NCI-H2227 (cell line): ENCODE data around the gene MAML3.

Experiments
- DNase-seq: peaks from one replicate; lab custom pipeline; 2025; ENCODE audit not compliant: unreplicated experiment; lab: John Stamatoyannopoulos, UW

MAML3 gene

GRCh38 chr4:140153718-140154571 is at the start of gene MAML3:
MAML3 (minus strand) TSS chr4:140154184; CDS start chr4:140153327, 857 bp downstream.
- DNase-seq: peak; percentile 93

- DNase-seq: no peak
These were observed 45.0 kb upstream of the MAML3 start for GRCh38 chr4:140198942-140199341.

- no peak for DNase-seq
These were observed 41.8 kb upstream of the MAML3 start for GRCh38 chr4:140195806-140196205.

- DNase-seq: no peak
These were observed 35.8 kb upstream of the MAML3 start for GRCh38 chr4:140189805-140190204.

GRCh38 chr4:140188975-140189374 is 35.0 kb upstream of the MAML3 start:
- DNase-seq: no peak

GRCh38 chr4:140187316-140187695 is 33.3 kb upstream of the MAML3 start:
- DNase-seq: no peak

- no peak for DNase-seq
These were observed 32.8 kb upstream of the MAML3 start for GRCh38 chr4:140186651-140187315.

- peak; percentile 17 for DNase-seq
These were observed 32.1 kb upstream of the MAML3 start for GRCh38 chr4:140186082-140186438.

GRCh38 chr4:140185412-140186081 is 31.6 kb upstream of the MAML3 start:
- peak; percentile 41 for DNase-seq

GRCh38 chr4:140183270-140183669 is 29.3 kb upstream of the MAML3 start:
- DNase-seq: no peak

GRCh38 chr4:140180577-140180976 is 26.6 kb upstream of the MAML3 start:
- DNase-seq: no peak

- no peak for DNase-seq
These were observed 22.8 kb upstream of the MAML3 start for GRCh38 chr4:140176735-140177134.

GRCh38 chr4:140174543-140174942 is 20.6 kb upstream of the MAML3 start:
- no peak for DNase-seq

- DNase-seq: no peak
These were observed 19.0 kb upstream of the MAML3 start for GRCh38 chr4:140172960-140173359.

GRCh38 chr4:140170299-140170698 is 16.3 kb upstream of the MAML3 start:
- DNase-seq: no peak

GRCh38 chr4:140168936-140169335 is 15.0 kb upstream of the MAML3 start:
- no peak for DNase-seq

- no peak for DNase-seq
These were observed 14.5 kb upstream of the MAML3 start for GRCh38 chr4:140168474-140168873.

GRCh38 chr4:140163029-140163810 is 9.2 kb upstream of the MAML3 start:
- no peak for DNase-seq

- DNase-seq: no peak
These were observed 8.6 kb upstream of the MAML3 start for GRCh38 chr4:140162596-140162995.

GRCh38 chr4:140158365-140159030 is 4.5 kb upstream of the MAML3 start:
- no peak for DNase-seq

- no peak for DNase-seq
These were observed 3.4 kb upstream of the MAML3 start for GRCh38 chr4:140157341-140157740.
